ENCODE results near the gene MAGI2. TPM values are rescaled to one million over a fixed set of nuclear protein-coding genes. Genes with fewer than 3 reads are reported as not detected.

Gene MAGI2
- total and polyA plus RNA-seq, 2 donors (not counting 3 experiments of a cell fraction or from before 2014, with no cell fraction given) = 0.28 to 6.0 TPM

DNA sequence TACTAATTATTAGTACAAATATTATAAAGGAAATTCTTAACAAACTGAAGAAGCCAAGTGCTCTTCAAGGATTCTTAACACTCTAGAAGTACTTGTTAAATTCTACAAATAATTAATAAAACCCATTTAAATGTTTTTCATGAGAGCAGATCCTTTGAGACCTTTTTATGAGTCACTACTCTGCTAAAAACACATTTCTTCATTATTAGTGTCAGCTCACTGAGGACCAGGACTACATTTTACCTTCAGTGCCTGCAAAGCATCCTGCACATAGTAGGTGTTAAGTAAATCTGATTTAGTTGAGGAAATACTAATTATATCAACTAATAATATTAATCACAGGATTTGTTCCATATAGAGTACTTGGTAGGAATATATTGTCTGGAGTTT is 1381.3 kb downstream of the MAGI2 start:
- no peak overlapping the region for H2AFZ ChIP-seq (ENCODE audit: low read depth, low read length)
- no peak overlapping the region for H3K4me3 ChIP-seq (replicated peaks in 1 of 3; ENCODE audit: insufficient read depth in 1 of 3, low read depth in 1 of 3, low read length in 3 of 3)
- H3K27me3 ChIP-seq (ENCODE audit: control insufficient read depth in 2 of 2, insufficient read depth in 2 of 2, low read length in 2 of 2) = peaks cover 0 to 7% of the 10 kb centered on the region in 2 experiments
- FAIRE-seq (no peak), DNase-seq (ENCODE audit: low read depth, low spot score) (no peak)
- H3K27ac ChIP-seq (ENCODE audit: insufficient read depth, low read depth, low read length) = no peak overlapping the region
- no peak for TF ChIP-seq FOS (IDR thresholded peaks at IDR 0.05; ENCODE audit: borderline replicate concordance, insufficient read depth, low read length)
- TF ChIP-seq, protein P1, sequence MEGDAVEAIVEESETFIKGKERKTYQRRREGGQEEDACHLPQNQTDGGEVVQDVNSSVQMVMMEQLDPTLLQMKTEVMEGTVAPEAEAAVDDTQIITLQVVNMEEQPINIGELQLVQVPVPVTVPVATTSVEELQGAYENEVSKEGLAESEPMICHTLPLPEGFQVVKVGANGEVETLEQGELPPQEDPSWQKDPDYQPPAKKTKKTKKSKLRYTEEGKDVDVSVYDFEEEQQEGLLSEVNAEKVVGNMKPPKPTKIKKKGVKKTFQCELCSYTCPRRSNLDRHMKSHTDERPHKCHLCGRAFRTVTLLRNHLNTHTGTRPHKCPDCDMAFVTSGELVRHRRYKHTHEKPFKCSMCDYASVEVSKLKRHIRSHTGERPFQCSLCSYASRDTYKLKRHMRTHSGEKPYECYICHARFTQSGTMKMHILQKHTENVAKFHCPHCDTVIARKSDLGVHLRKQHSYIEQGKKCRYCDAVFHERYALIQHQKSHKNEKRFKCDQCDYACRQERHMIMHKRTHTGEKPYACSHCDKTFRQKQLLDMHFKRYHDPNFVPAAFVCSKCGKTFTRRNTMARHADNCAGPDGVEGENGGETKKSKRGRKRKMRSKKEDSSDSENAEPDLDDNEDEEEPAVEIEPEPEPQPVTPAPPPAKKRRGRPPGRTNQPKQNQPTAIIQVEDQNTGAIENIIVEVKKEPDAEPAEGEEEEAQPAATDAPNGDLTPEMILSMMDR (IDR thresholded peaks at IDR 0.05; ENCODE audit: extremely low read depth in 1 of 2, insufficient read depth in 1 of 2, low read depth in 1 of 2, low read length in 2 of 2) = no peak
- no peak overlapping the region for H3K9ac ChIP-seq (replicated peaks; ENCODE audit: extremely low read depth, insufficient read depth, low read length)
- H3K4me2 ChIP-seq (ENCODE audit: insufficient read depth, low read length) = no peak overlapping the region
- no peaks in the 10 kb centered on the region for H3K79me2 ChIP-seq (ENCODE audit: control insufficient read depth, insufficient read depth, low read length)
- no peaks in the 10 kb centered on the region for H3K36me3 ChIP-seq (ENCODE audit: control insufficient read depth in 2 of 2, extremely low read depth in 1 of 2, insufficient read depth in 2 of 2, low read length in 2 of 2)
- ChIA-PET CTCF (no interaction called here), POLR2A (no interaction called here)
- dilution Hi-C loops (cut with MboI; ENCODE audit: extremely low pct_ligation_motif_present, low sequenced_read_pairs) = no loop called here
- no peaks in the 10 kb centered on the region for H4K20me1 ChIP-seq (replicated peaks; ENCODE audit: control insufficient read depth, extremely low read depth, insufficient read depth, low read length)
- no TSS peak for BruUV-seq (replicated peaks)
- no peaks in the 10 kb centered on the region for H3K9me1 ChIP-seq (replicated peaks; ENCODE audit: control insufficient read depth, extremely low read depth, insufficient read depth, low read length)
- no peaks in the 10 kb centered on the region for H3K4me1 ChIP-seq (ENCODE audit: control insufficient read depth, extremely low read depth, insufficient read depth, low read length)
- H3K9me3 ChIP-seq (replicated peaks; ENCODE audit: control insufficient read depth, insufficient read depth, low read length) = no peaks in the 10 kb centered on the region
- intact Hi-C loops (cut with micrococcal nuclease) = no loop called here

GRCh38 chr7:78071491-78072200 is 1381.8 kb downstream of the MAGI2 start:
- Histone ChIP-seq H3K27ac (ENCODE audit: insufficient read depth, low read depth, low read length) (no peak overlapping the region), H3K36me3 (ENCODE audit: control insufficient read depth in 2 of 2, extremely low read depth in 1 of 2, insufficient read depth in 2 of 2, low read length in 2 of 2) (no peaks in the 10 kb centered on the region), H3K4me3 (replicated peaks in 1 of 3; ENCODE audit: insufficient read depth in 1 of 3, low read depth in 1 of 3, low read length in 3 of 3) (no peak overlapping the region), H4K20me1 (replicated peaks; ENCODE audit: control insufficient read depth, extremely low read depth, insufficient read depth, low read length) (no peaks in the 10 kb centered on the region), H3K27me3 (ENCODE audit: control insufficient read depth in 2 of 2, insufficient read depth in 2 of 2, low read length in 2 of 2) (peaks cover 0 to 7% of the 10 kb centered on the region in 2 experiments), H2AFZ (ENCODE audit: low read depth, low read length) (no peak overlapping the region), H3K9me3 (replicated peaks; ENCODE audit: control insufficient read depth, insufficient read depth, low read length) (no peaks in the 10 kb centered on the region), H3K4me1 (ENCODE audit: control insufficient read depth, extremely low read depth, insufficient read depth, low read length) (no peaks in the 10 kb centered on the region), H3K9me1 (replicated peaks; ENCODE audit: control insufficient read depth, extremely low read depth, insufficient read depth, low read length) (no peaks in the 10 kb centered on the region), H3K79me2 (ENCODE audit: control insufficient read depth, insufficient read depth, low read length) (no peaks in the 10 kb centered on the region), H3K9ac (replicated peaks; ENCODE audit: extremely low read depth, insufficient read depth, low read length) (no peak overlapping the region), H3K4me2 (ENCODE audit: insufficient read depth, low read length) (no peak overlapping the region)
- CTCF ChIA-PET = no interaction called here
- BruUV-seq (replicated peaks) = no TSS peak
- intact Hi-C loops (cut with micrococcal nuclease) = no loop called here
- dilution Hi-C loops (cut with MboI; ENCODE audit: extremely low pct_ligation_motif_present, low sequenced_read_pairs) = no loop called here
- no peak for FAIRE-seq
- DNase-seq (ENCODE audit: low read depth, low spot score) = no peak
- POLR2A ChIA-PET = no interaction called here
- TF ChIP-seq MYC (IDR thresholded peaks at IDR 0.05; ENCODE audit: low read depth, low read length) = no peak
- no peak for TF ChIP-seq EZH2 (IDR thresholded peaks at IDR 0.05; ENCODE audit: borderline replicate concordance, low read depth, low read length, severe bottlenecking)
- TF ChIP-seq JUN (IDR thresholded peaks at IDR 0.05; ENCODE audit: borderline replicate concordance, insufficient read depth, insufficient read length, low read depth) = no peak
- TF ChIP-seq, protein P1 (IDR thresholded peaks at IDR 0.05; ENCODE audit: extremely low read depth in 1 of 2, insufficient read depth in 1 of 2, low read depth in 1 of 2, low read length in 2 of 2) = no peak
- TF ChIP-seq MAX (IDR thresholded peaks at IDR 0.05; ENCODE audit: insufficient read depth, insufficient read length) = no peak
- no peak for TF ChIP-seq FOS (IDR thresholded peaks at IDR 0.05; ENCODE audit: borderline replicate concordance, insufficient read depth, low read length)
- TF ChIP-seq GATA2 (IDR thresholded peaks at IDR 0.05; ENCODE audit: insufficient read depth, insufficient read length, low read depth, low read length) = no peak
- no peak for TF ChIP-seq POLR2A (IDR thresholded peaks at IDR 0.05; ENCODE audit: low read depth, low read length)
- no peak for TF ChIP-seq POLR2AphosphoS5 (IDR thresholded peaks at IDR 0.05; ENCODE audit: insufficient read depth, low read depth, low read length)
